Sigmoid colon (tissue), 7 donors: Measurements from ENCODE around the gene KIRREL3. TPM values are rescaled to one million over a fixed set of nuclear protein-coding genes. Genes with fewer than 3 reads are reported as not detected.

Source experiments
- DNase-seq: peaks from one replicate; pipeline ENCODE4 v3.0.0-alpha.2; 2019
- H3K27ac ChIP-seq, 4 donors: fragments of 200-600 bp; sonication (generic); one replicate each; pipeline ENCODE4 v1.5.1; 2016 to 2019; ENCODE audit warnings: mild to moderate bottlenecking in 1 of 4
- H3K27me3 ChIP-seq, 3 donors: fragments of 200-600 bp; sonication (generic); one replicate each; pipeline ENCODE4 v1.5.1; 2019; ENCODE audit warnings: mild to moderate bottlenecking in 1 of 3
- H3K36me3 ChIP-seq, 4 donors: fragments of 200-600 bp; sonication (generic); one replicate each; pipeline ENCODE4 v1.5.1; 2016 to 2019
- H3K4me1 ChIP-seq, 4 donors: fragments of 200-600 bp; sonication (generic); one replicate each; pipeline ENCODE4 v1.5.1; 2017 to 2019
- H3K4me3 ChIP-seq, 4 donors: fragments of 200-600 bp; sonication (generic); one replicate each; pipeline ENCODE4 v1.5.1; 2017 to 2019; ENCODE audit warnings: mild to moderate bottlenecking in 2 of 4, moderate library complexity in 1 of 4
- H3K9me3 ChIP-seq, 4 donors: fragments of 200-600 bp in 3 of 4; sonication (generic) in 3 of 4; one replicate each; pipeline versions ENCODE4 v1.5.1 to v1.6.1; 2013 to 2019
- CTCF ChIP-seq, 4 experiments: fragments of 450-650 bp in 3 of 4; fragments of 200-600 bp in 1 of 4; IDR thresholded peaks; one replicate each; pipeline ENCODE4 v1.5.1; 2016 to 2019; ENCODE audit warnings: antibody characterized with exemption in 4 of 4, mild to moderate bottlenecking in 3 of 4, moderate library complexity in 2 of 4
- EP300 ChIP-seq, 4 donors: sonication (generic); formaldehyde crosslinking; IDR thresholded peaks; one replicate each; pipeline ENCODE4 v1.6.1; 2017; ENCODE audit warnings: antibody characterized with exemption in 4 of 4
- POLR2A ChIP-seq, 2 donors: fragments of 450-650 bp; IDR thresholded peaks; one replicate each; pipeline ENCODE4 v1.6.1; 2016; ENCODE audit warnings: antibody characterized with exemption in 2 of 2, mild to moderate bottlenecking in 2 of 2, moderate library complexity in 2 of 2
- POLR2AphosphoS5 ChIP-seq, 4 donors: sonication (generic); formaldehyde crosslinking; IDR thresholded peaks; one replicate each; pipeline ENCODE4 v1.6.1; 2017; ENCODE audit warnings: antibody characterized with exemption in 4 of 4
- WGBS, 2 donors: extraction: QIAGEN DNeasy Blood & Tissue Kit; methylation state at CpG; one replicate each; pipeline ENCODE4 v1.1.7; 2013; 5-methylcytosine and 5-hydroxymethylcytosine counted together
- intact Hi-C: fragments of 100-400 bp; cut with DNase I; formaldehyde crosslinking; loops from one replicate; pipeline ENCODE4 v1.15.1; 2023
- polyA plus RNA-seq, 3 donors: library from polyadenylated mRNA; stranded (reverse); fragments of 200-250 nt; gene quantifications; one replicate each; pipeline ENCODE4 v1.2.3, GENCODE V29; 2013
- total RNA-seq, 4 donors: library from RNA; depleted of rRNA; stranded (reverse); fragments of >200 nt; gene quantifications; one replicate each; pipeline ENCODE4 v1.1.0, GENCODE V29; 2016
- donor health status: healthy with polysubstance abuse.
- donor health status: Bipolar disorder and iron deficiency.
- donor health status: healthy.

Gene KIRREL3
- total and polyA plus RNA-seq, 7 donors: under 0.01 to 3.3 (median 1.0) TPM

GRCh38 chr11:126527651-126528050, 472.9 kb downstream of the KIRREL3 start:
- Histone ChIP-seq H3K27ac (no peak overlapping the region), H3K4me1 (no peaks in the 10 kb centered on the region), H3K9me3 (no peaks in the 10 kb centered on the region), H3K27me3 (peaks cover 0 to 5% (median 0%) of the 10 kb centered on the region in 3 donors), H3K36me3 (no peaks in the 10 kb centered on the region), H3K4me3 (no peak overlapping the region)
- TF ChIP-seq EP300 (IDR thresholded peaks at IDR 0.05): no peak
- no peak for TF ChIP-seq POLR2AphosphoS5 (IDR thresholded peaks at IDR 0.05)
- TF ChIP-seq POLR2A (IDR thresholded peaks at IDR 0.05): no peak
- TF ChIP-seq CTCF (IDR thresholded peaks at IDR 0.05): no peak
- DNase-seq: no peak
- WGBS, 2 donors: 79 to 83% methylated on average over 5 of the region's 5 CpGs
- intact Hi-C loops: no loop called here

- peak; percentile 40 for DNase-seq
- intact Hi-C loops: no loop called here
- no peaks in the 10 kb centered on the region for H3K9me3 ChIP-seq
Measured at GRCh38 chr11:126526471-126526870, 474.1 kb downstream of the KIRREL3 start.

GRCh38 chr11:126525702-126526101, 474.9 kb downstream of the KIRREL3 start:
- H3K4me3 ChIP-seq: no peak overlapping the region
- peak; percentile 17 for DNase-seq
- H3K27ac ChIP-seq: no peak overlapping the region
- no peaks in the 10 kb centered on the region for H3K9me3 ChIP-seq
- TF ChIP-seq EP300 (IDR thresholded peaks at IDR 0.05) (no peak), CTCF (IDR thresholded peaks at IDR 0.05) (no peak), POLR2A (IDR thresholded peaks at IDR 0.05) (no peak), POLR2AphosphoS5 (IDR thresholded peaks at IDR 0.05) (no peak)
- H3K4me1 ChIP-seq: no peaks in the 10 kb centered on the region
- WGBS, 2 donors: 59 to 74% methylated on average over 4 of the region's 4 CpGs
- peaks cover 0 to 5% (median 0%) of the 10 kb centered on the region in 3 donors for H3K27me3 ChIP-seq
- intact Hi-C loops: no loop called here
- no peaks in the 10 kb centered on the region for H3K36me3 ChIP-seq

More at GRCh38 chr11:126526471-126526870, 474.1 kb downstream of the KIRREL3 start:
- no peak overlapping the region for H3K4me3 ChIP-seq
- H3K4me1 ChIP-seq: no peaks in the 10 kb centered on the region
- 81 to 85% methylated on average over 10 of the region's 10 CpGs for WGBS, 2 donors
- peaks cover 0 to 5% (median 0%) of the 10 kb centered on the region in 3 donors for H3K27me3 ChIP-seq
- no peak overlapping the region for H3K27ac ChIP-seq
- H3K36me3 ChIP-seq: no peaks in the 10 kb centered on the region
- TF ChIP-seq POLR2A (IDR thresholded peaks at IDR 0.05) (no peak), CTCF (IDR thresholded peaks at IDR 0.05) (no peak), POLR2AphosphoS5 (IDR thresholded peaks at IDR 0.05) (no peak), EP300 (IDR thresholded peaks at IDR 0.05) (no peak)

GRCh38 chr11:126525216-126525615, 475.4 kb downstream of the KIRREL3 start:
- Histone ChIP-seq H3K36me3 (no peaks in the 10 kb centered on the region), H3K9me3 (no peaks in the 10 kb centered on the region), H3K27me3 (peaks cover 0 to 7% (median 0%) of the 10 kb centered on the region in 3 donors), H3K4me1 (no peaks in the 10 kb centered on the region), H3K27ac (no peak overlapping the region), H3K4me3 (no peak overlapping the region)
- TF ChIP-seq EP300 (IDR thresholded peaks at IDR 0.05): no peak
- no peak for TF ChIP-seq POLR2AphosphoS5 (IDR thresholded peaks at IDR 0.05)
- no peak for TF ChIP-seq CTCF (IDR thresholded peaks at IDR 0.05)
- no peak for DNase-seq
- intact Hi-C loops: no loop called here
- 34 to 76% methylated on average over 10 of the region's 10 CpGs for whole genome bisulfite sequencing, 2 donors
